PC-9 (cell line): Measurements from ENCODE around the gene VPS13D.

Experiments
- CTCF ChIP-seq: fragments of 200-600 bp; sonication (generic); conservative IDR thresholded peaks from 2 replicates; pipeline ENCODE4 v1.6.1; 2017; ENCODE audit warnings: mixed run types, antibody characterized with exemption, mild to moderate bottlenecking, moderate library complexity
- EZH2 ChIP-seq: fragments of 200-600 bp; sonication (generic); IDR thresholded peaks from 2 replicates; pipeline ENCODE4 v1.8.0; 2017; ENCODE audit warnings: antibody characterized with exemption, low read depth

DNA sequence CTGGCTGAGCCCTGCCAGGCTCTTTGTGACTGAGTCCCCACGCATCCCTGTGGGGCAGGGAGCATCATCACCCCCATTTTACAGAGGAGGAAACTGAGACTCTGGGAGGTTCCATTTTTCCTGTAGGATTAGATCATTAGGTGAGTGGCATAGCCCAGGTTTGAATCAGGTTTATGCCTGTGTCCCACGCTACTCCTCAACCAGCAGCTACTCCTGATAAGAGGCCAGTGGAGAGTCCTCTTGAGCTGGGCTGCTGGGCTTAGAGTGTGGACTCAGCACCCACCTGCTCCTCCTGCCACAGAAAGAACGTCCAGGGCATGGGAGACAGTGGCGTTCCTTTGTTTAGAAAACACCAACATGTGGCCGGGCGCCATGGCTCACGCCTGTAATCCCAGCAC lies 32.3 kb upstream of the VPS13D start:
- TF ChIP-seq CTCF: no peak
- TF ChIP-seq EZH2: no peak
